WTC11 (cell line): ENCODE results near the gene CYSRT1. TPM values are rescaled to one million over a fixed set of nuclear protein-coding genes. Genes with fewer than 3 reads are reported as not detected.

Experiments used
- ATAC-seq: fragments of 200-7000 bp; cut with Tn5 transposase; 2 replicates; pipeline ENCODE4 v1.10.0; 2021; ENCODE audit warnings: mild to moderate bottlenecking, moderate library complexity
- CTCF ChIA-PET: fragments of 300-600 bp; sonication (Branson Sonifier 250); formaldehyde crosslinking; loops from one replicate; lab custom pipeline; 2021; ENCODE audit warnings: antibody characterized with exemption; lab: Charles Lee
- POLR2A ChIA-PET: fragments of 350-600 bp; sonication (Branson Sonifier 250); formaldehyde crosslinking; loops from one replicate; lab custom pipeline; 2021; ENCODE audit warnings: antibody characterized with exemption; lab: Charles Lee
- DNase-seq: peaks from one replicate; pipeline ENCODE4 v3.0.0; 2021; ENCODE audit warnings: low spot score
- H3K27ac Mint-ChIP-seq: 2 replicates; pipeline ENCODE4 v1.8.0; 2021; ENCODE audit warnings: mixed read lengths
- H3K27me3 Mint-ChIP-seq: 2 replicates; pipeline ENCODE4 v1.8.0; 2021; ENCODE audit warnings: low read depth, mild to moderate bottlenecking, moderate library complexity, mixed read lengths
- H3K36me3 Mint-ChIP-seq: 2 replicates; pipeline ENCODE4 v1.8.0; 2021; ENCODE audit warnings: mixed read lengths
- H3K4me1 Mint-ChIP-seq: 2 replicates; pipeline ENCODE4 v1.8.0; 2022; ENCODE audit warnings: mixed read lengths
- H3K4me3 Mint-ChIP-seq: 2 replicates; pipeline ENCODE4 v1.8.0; 2021; ENCODE audit warnings: mild to moderate bottlenecking, moderate library complexity, mixed read lengths
- H3K9me3 Mint-ChIP-seq: 2 replicates; pipeline ENCODE4 v1.8.0; 2021; ENCODE audit warnings: mixed read lengths
- AFF4 ChIP-seq: sonication (generic); formaldehyde crosslinking; IDR thresholded peaks from 2 replicates; pipeline ENCODE4 v1.8.1; 2023; ENCODE audit warnings: mild to moderate bottlenecking, missing genetic modification reagents, borderline replicate concordance
- ATF1 ChIP-seq: sonication (generic); formaldehyde crosslinking; IDR thresholded peaks from 2 replicates; pipeline ENCODE4 v1.8.1; 2023; ENCODE audit warnings: mild to moderate bottlenecking, moderate library complexity, missing genetic modification reagents
- ATF3 ChIP-seq: sonication (generic); formaldehyde crosslinking; conservative IDR thresholded peaks from 2 replicates; pipeline ENCODE4 v1.8.1; 2022; ENCODE audit warnings: mild to moderate bottlenecking, missing genetic modification reagents
- EMX1 ChIP-seq: fragments of 250-450 bp; sonication (Bioruptor Pico); IDR thresholded peaks from 2 replicates; pipeline ENCODE4 v1.8.0; 2021; ENCODE audit warnings: mild to moderate bottlenecking
- FOXP1 ChIP-seq: sonication (generic); formaldehyde crosslinking; IDR thresholded peaks from 2 replicates; pipeline ENCODE4 v1.8.0; 2022; ENCODE audit warnings: missing genetic modification reagents, mild to moderate bottlenecking, moderate library complexity, borderline replicate concordance
- GRHL2 ChIP-seq: fragments of 250-450 bp; sonication (Bioruptor Pico); IDR thresholded peaks from 2 replicates; pipeline ENCODE4 v1.8.0; 2022; ENCODE audit warnings: mild to moderate bottlenecking, moderate library complexity; ENCODE audit not compliant: insufficient replicate concordance, severe bottlenecking
- HMGXB4 ChIP-seq: sonication (generic); formaldehyde crosslinking; IDR thresholded peaks from 2 replicates; pipeline ENCODE4 v1.8.1; 2023; ENCODE audit warnings: mild to moderate bottlenecking, moderate library complexity, missing genetic modification reagents
- IRF2 ChIP-seq: sonication (generic); formaldehyde crosslinking; IDR thresholded peaks from 2 replicates; pipeline ENCODE4 v1.8.0; 2022; ENCODE audit warnings: low read depth, missing genetic modification reagents, borderline replicate concordance
- KAT7 ChIP-seq: sonication (generic); formaldehyde crosslinking; IDR thresholded peaks from 2 replicates; pipeline ENCODE4 v1.8.1; 2023; ENCODE audit warnings: missing genetic modification reagents, mild to moderate bottlenecking, borderline replicate concordance
- PREB ChIP-seq: sonication (generic); formaldehyde crosslinking; IDR thresholded peaks from 2 replicates; pipeline ENCODE4 v1.8.1; 2022; ENCODE audit warnings: mild to moderate bottlenecking, missing genetic modification reagents, moderate library complexity, borderline replicate concordance
- TEAD1 ChIP-seq: sonication (generic); formaldehyde crosslinking; IDR thresholded peaks from 2 replicates; pipeline ENCODE4 v1.8.0; 2022; ENCODE audit warnings: mild to moderate bottlenecking, missing genetic modification reagents
- TEAD4 ChIP-seq: sonication (generic); formaldehyde crosslinking; IDR thresholded peaks from 2 replicates; pipeline ENCODE4 v1.8.0; 2022; ENCODE audit warnings: mild to moderate bottlenecking, missing genetic modification reagents
- USF1 ChIP-seq: sonication (generic); formaldehyde crosslinking; IDR thresholded peaks from 2 replicates; pipeline ENCODE4 v1.8.0; 2022; ENCODE audit warnings: mild to moderate bottlenecking, missing genetic modification reagents
- ZNF416 ChIP-seq: fragments of 250-450 bp; sonication (Bioruptor Pico); IDR thresholded peaks from 2 replicates; pipeline ENCODE4 v1.9.0; 2021; ENCODE audit warnings: mild to moderate bottlenecking, inconsistent platforms
- ZNF512 ChIP-seq: sonication (generic); formaldehyde crosslinking; IDR thresholded peaks from 2 replicates; pipeline ENCODE4 v1.8.1; 2022; ENCODE audit warnings: missing genetic modification reagents, borderline replicate concordance
- ZNF532 ChIP-seq: fragments of 250-450 bp; sonication (Bioruptor Pico); IDR thresholded peaks from 2 replicates; pipeline ENCODE4 v1.9.0; 2021; ENCODE audit warnings: mild to moderate bottlenecking, borderline replicate concordance
- total RNA-seq: library from RNA; stranded (reverse); gene quantifications from 3 replicates; pipeline ENCODE4 v1.2.3, GENCODE V29; 2021

Gene CYSRT1
- total RNA-seq, 1 experiment from 2014 or later: 3.5 TPM

GRCh38 chr9:137269231-137269772 is 44.3 kb downstream of the CYSRT1 start:
- Mint-ChIP-seq H3K27ac (no peak overlapping the region; the same call in 1 of the 2 replicates), H3K9me3 (no peaks in the 10 kb centered on the region), H3K27me3 (no peaks in the 10 kb centered on the region), H3K4me1 (peaks cover 5% of the 10 kb centered on the region), H3K4me3 (no peak overlapping the region)
- POLR2A ChIA-PET: no interaction called here
- ATAC-seq: no peak
- DNase-seq: no peak
- TF ChIP-seq PREB (no peak), TEAD1 (CRISPR knock-in tag) (no peak), TEAD4 (CRISPR knock-in tag) (no peak), GRHL2 (CRISPR knock-in tag) (no peak), EMX1 (no peak), ZNF416 (CRISPR knock-in tag) (no peak), HMGXB4 (CRISPR knock-in tag) (no peak), ATF3 (CRISPR knock-in tag) (no peak), ATF1 (CRISPR knock-in tag) (no peak), ZNF512 (CRISPR knock-in tag) (no peak)
- TF ChIP-seq, all 79 proteins: peak for 0
- peaks cover 20% of the 10 kb centered on the region for H3K36me3 Mint-ChIP-seq
- CTCF ChIA-PET: no interaction called here

- DNase-seq: no peak
- Mint-ChIP-seq H3K4me1 (peaks cover 19% of the 10 kb centered on the region), H3K36me3 (peaks cover 20% of the 10 kb centered on the region), H3K4me3 (no peak overlapping the region), H3K27ac (no peak overlapping the region; the same call in 1 of the 2 replicates), H3K9me3 (no peaks in the 10 kb centered on the region), H3K27me3 (no peaks in the 10 kb centered on the region)
- ChIA-PET POLR2A (no interaction called here), CTCF (interaction anchor here (1.4 to 4.4 kb wide), 2 partner anchors 31 to 34 kb away, joined by 3 to 28 read pairs; partner anchors contain the start of gene NRARP)
- ATAC-seq: no peak
- TF ChIP-seq AFF4 (CRISPR knock-in tag) (no peak), IRF2 (CRISPR knock-in tag) (no peak), FOXP1 (CRISPR knock-in tag) (no peak), USF1 (CRISPR knock-in tag) (no peak), KAT7 (CRISPR knock-in tag) (no peak), ZNF532 (no peak)
Observed at GRCh38 chr9:137270929-137271695, 46.1 kb downstream of the CYSRT1 start.
